GM12878 (cell line): ENCODE measurements around the gene TRIP6. TPM values are rescaled to one million over a fixed set of nuclear protein-coding genes. Genes with fewer than 3 reads are reported as not detected.

Source experiments
- ATAC-seq: fragments of 200-7000 bp; cut with Tn5 transposase; 3 replicates; pipeline ENCODE4 v1.9.1; 2020; ENCODE audit warnings: mild to moderate bottlenecking, moderate library complexity
- BruUV-seq: library from RNA; stranded (reverse); fragments of 400-500 nt; replicated peaks from 2 replicates; lab custom pipeline; 2021; lab: Mats Ljungman, UMichigan
- CTCF ChIA-PET: fragments of 300-600 bp; sonication (Branson Sonifier 250); formaldehyde crosslinking; extraction: SDS; loops from one replicate; lab custom pipeline; 2021; ENCODE audit warnings: inconsistent platforms; lab: Yijun Ruan, JAX
- POLR2A ChIA-PET: fragments of 350-600 bp; formaldehyde crosslinking; extraction: SDS; loops from one replicate; lab custom pipeline; 2021; ENCODE audit warnings: inconsistent platforms; lab: Charles Lee
- RAD21 ChIA-PET: fragments of 300-600 bp; sonication (Branson Sonifier 250); formaldehyde crosslinking; loops from one replicate; lab custom pipeline; 2023; ENCODE audit warnings: antibody characterized with exemption; ENCODE audit not compliant: unreplicated experiment; lab: Charles Lee
- SMC1A ChIA-PET: fragments of 300-600 bp; sonication (Branson Sonifier 250); formaldehyde crosslinking; loops from one replicate; lab custom pipeline; 2023; ENCODE audit not compliant: unreplicated experiment, uncharacterized antibody; lab: Charles Lee
- DNase-seq: peaks from one replicate; pipeline ENCODE4 v3.0.0-alpha.2; 2011; ENCODE audit warnings: low read depth, low spot score
- FAIRE-seq: peaks from 3 replicates; lab custom pipeline; 2011; peaks lifted over from hg19 to GRCh38; lab: Jason Lieb, UNC
- H2AFZ ChIP-seq: 2 replicates; pipeline ENCODE4 v1.6.0; 2011; ENCODE audit warnings: low read depth, low read length, control low read depth; ENCODE audit not compliant: control insufficient read depth
- H3K27ac ChIP-seq: 2 replicates; pipeline ENCODE4 v1.5.1; 2011; ENCODE audit warnings: control low read depth; ENCODE audit not compliant: control insufficient read depth, insufficient read depth
- H3K27me3 ChIP-seq, 2 experiments: replicated peaks in 1 of 2; 2 replicates each; pipeline versions ENCODE4 v1.6.0 to v1.6.1; 2011; ENCODE audit warnings: low read length in 1 of 2; ENCODE audit not compliant: control insufficient read depth in 2 of 2, insufficient read depth in 2 of 2
- H3K36me3 ChIP-seq, 2 experiments: 2 replicates each; pipeline ENCODE4 v1.5.1; 2011; ENCODE audit warnings: low read length in 1 of 2; ENCODE audit not compliant: control insufficient read depth in 2 of 2, insufficient read depth in 2 of 2
- H3K4me1 ChIP-seq: 2 replicates; pipeline ENCODE4 v1.6.1; 2011; ENCODE audit warnings: mild to moderate bottlenecking, low read length, moderate library complexity, mixed read lengths; ENCODE audit not compliant: control insufficient read depth, insufficient read depth
- H3K4me2 ChIP-seq: 2 replicates; pipeline ENCODE4 v1.6.0; 2011; ENCODE audit warnings: control low read depth; ENCODE audit not compliant: control insufficient read depth, insufficient read depth
- H3K4me3 ChIP-seq: fragments of 200-600 bp; sonication (generic); 2 replicates; pipeline ENCODE4 v1.5.1; 2016
- H3K79me2 ChIP-seq: 2 replicates; pipeline ENCODE4 v1.6.0; 2011; ENCODE audit warnings: low read length; ENCODE audit not compliant: control insufficient read depth, insufficient read depth
- H3K9ac ChIP-seq: 2 replicates; pipeline ENCODE4 v1.8.0; 2011; ENCODE audit warnings: low read length, control low read depth, mixed read lengths; ENCODE audit not compliant: control insufficient read depth, insufficient read depth
- H3K9me3 ChIP-seq: replicated peaks from 3 replicates; pipeline ENCODE4 v1.5.1; 2011; ENCODE audit warnings: mild to moderate bottlenecking, low read length; ENCODE audit not compliant: control insufficient read depth, insufficient read depth
- H4K20me1 ChIP-seq: 2 replicates; pipeline ENCODE4 v1.6.0; 2011; ENCODE audit not compliant: control insufficient read depth, insufficient read depth
- BCLAF1 ChIP-seq: fragments of 450-650 bp; IDR thresholded peaks from 2 replicates; pipeline ENCODE4 v1.6.1; 2017; ENCODE audit warnings: antibody characterized with exemption, mild to moderate bottlenecking, moderate library complexity
- ESRRA ChIP-seq: IDR thresholded peaks from 2 replicates; pipeline ENCODE4 v1.6.1; 2012; ENCODE audit warnings: mild to moderate bottlenecking, low read length, improper control_type of control experiment
- RBBP5 ChIP-seq: fragments of 200-600 bp; sonication (generic); conservative IDR thresholded peaks from 2 replicates; pipeline ENCODE4 v1.6.1; 2016
- ZNF207 ChIP-seq: fragments of 450-650 bp; IDR thresholded peaks from 2 replicates; pipeline ENCODE4 v1.6.1; 2014; ENCODE audit warnings: antibody characterized with exemption, mild to moderate bottlenecking, borderline replicate concordance
- WGBS: methylation state at CpG from one replicate; pipeline ENCODE4 v1.1.6; 2016; ENCODE audit warnings: low lambda C conversion rate; ENCODE audit not compliant: insufficient replicate concordance, insufficient coverage; ENCODE audit errors: missing lambda C conversion rate; 5-methylcytosine and 5-hydroxymethylcytosine counted together
- in situ Hi-C: fragments of 300-500 bp; cut with MboI; formaldehyde crosslinking; loops from 9 replicates; pipeline ENCODE4 v1.14.3; 2018; ENCODE audit warnings: mixed read lengths
- intact Hi-C: fragments of 100-400 bp; cut with micrococcal nuclease; formaldehyde crosslinking; loops from one replicate; pipeline ENCODE4 v1.14.2; 2022; ENCODE audit not compliant: unreplicated experiment
- polyA plus RNA-seq, 11 experiments: library from polyadenylated mRNA; depleted of rRNA in 4 of 11; unstranded in 6 of 11; stranded (reverse) in 5 of 11; fragments of >200 nt; fragmentation: Nextera tagmentation in 4 of 11; fragmentation: Illumina TruSeq in 1 of 11; extraction: Ambion mirVana in 4 of 11; extraction: Trizol in 1 of 11; gene quantifications; 1 replicate in 1 of 11; 2 replicates in 10 of 11; pipeline versions ENCODE4 v1.2.1 to v1.2.3, GENCODE V29; 2011 to 2016; ENCODE audit warnings: inconsistent platforms in 2 of 11, missing spikeins in 2 of 11, low read depth in 1 of 11
- total RNA-seq, 4 experiments: library from RNA; depleted of rRNA in 3 of 4; stranded (reverse); fragments of >200 nt in 3 of 4; fragmentation: Illumina TruSeq in 1 of 4; extraction: Trizol in 1 of 4; gene quantifications; 2 replicates each; pipeline versions ENCODE4 v1.2.1 to v1.2.3, GENCODE V29; 2013 to 2021

TRIP6 gene
- total and polyA plus RNA-seq, 10 of the 15 experiments (the other 5 are each of a cell fraction or from before 2014, with no cell fraction given), result 2.5 to 47.4 (median 25.5) TPM

DNA sequence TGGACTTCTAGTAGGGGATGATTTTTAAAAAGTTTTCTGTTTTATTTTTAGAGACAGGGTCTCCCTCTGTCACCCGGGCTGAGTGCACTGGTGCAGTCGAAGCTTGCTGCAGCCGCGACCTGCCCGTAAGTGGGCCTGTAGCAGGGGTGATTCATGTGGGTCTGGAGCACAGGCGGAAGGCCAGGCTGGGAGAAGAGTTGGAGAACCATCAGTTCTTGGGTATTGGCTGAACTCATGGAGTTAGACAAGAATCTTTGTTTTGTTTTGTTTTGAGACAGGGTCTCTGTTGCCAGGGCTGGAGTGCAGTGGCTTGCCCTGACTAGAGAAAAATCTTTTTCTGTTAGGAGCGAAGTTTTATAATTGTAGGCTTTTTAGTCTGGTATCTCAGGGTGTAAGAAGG lies 13.5 kb downstream of the TRIP6 start:
- no peak overlapping the region for H3K27ac ChIP-seq
- H3K36me3 ChIP-seq, result peaks cover 34 to 43% of the 10 kb centered on the region in 2 experiments
- no peak overlapping the region for H3K9ac ChIP-seq
- FAIRE-seq (no peak), ATAC-seq (no peak), DNase-seq (no peak)
- 98% methylated on average over 7 of the region's 7 CpGs for WGBS
- in situ Hi-C loops (no loop called here), intact Hi-C loops (no loop called here)
- CTCF ChIA-PET, result no interaction called here
- no peak overlapping the region for H3K4me2 ChIP-seq
- H3K27me3 ChIP-seq, result no peaks in the 10 kb centered on the region
- POLR2A ChIA-PET, result no interaction called here
- no TSS peak for BruUV-seq
- no peak overlapping the region for H3K4me3 ChIP-seq
- RAD21 ChIA-PET, result interaction anchor here (0.6 kb wide), 1 partner anchor 332 kb away, joined by 3 read pairs; no protein-coding TSS in a partner anchor
- H4K20me1 ChIP-seq, result peaks cover 3% of the 10 kb centered on the region; the same call in 1 of the 2 replicates
- SMC1A ChIA-PET, result no interaction called here
- TF ChIP-seq BCLAF1 (no peak), ZNF207 (no peak), RBBP5 (no peak), ESRRA (no peak)
- TF ChIP-seq, all 136 proteins: peak for 0
- no peak overlapping the region for H2AFZ ChIP-seq
- H3K9me3 ChIP-seq, result no peaks in the 10 kb centered on the region
- peaks cover 6% of the 10 kb centered on the region; the same call in 1 of the 2 replicates for H3K4me1 ChIP-seq
- peaks cover 53% of the 10 kb centered on the region for H3K79me2 ChIP-seq
